ENCODE results near the gene SYT9.

GRCh38 chr11:7451520-7451919 lies 199.8 kb downstream of the SYT9 start:
- TF ChIP-seq, protein P1, sequence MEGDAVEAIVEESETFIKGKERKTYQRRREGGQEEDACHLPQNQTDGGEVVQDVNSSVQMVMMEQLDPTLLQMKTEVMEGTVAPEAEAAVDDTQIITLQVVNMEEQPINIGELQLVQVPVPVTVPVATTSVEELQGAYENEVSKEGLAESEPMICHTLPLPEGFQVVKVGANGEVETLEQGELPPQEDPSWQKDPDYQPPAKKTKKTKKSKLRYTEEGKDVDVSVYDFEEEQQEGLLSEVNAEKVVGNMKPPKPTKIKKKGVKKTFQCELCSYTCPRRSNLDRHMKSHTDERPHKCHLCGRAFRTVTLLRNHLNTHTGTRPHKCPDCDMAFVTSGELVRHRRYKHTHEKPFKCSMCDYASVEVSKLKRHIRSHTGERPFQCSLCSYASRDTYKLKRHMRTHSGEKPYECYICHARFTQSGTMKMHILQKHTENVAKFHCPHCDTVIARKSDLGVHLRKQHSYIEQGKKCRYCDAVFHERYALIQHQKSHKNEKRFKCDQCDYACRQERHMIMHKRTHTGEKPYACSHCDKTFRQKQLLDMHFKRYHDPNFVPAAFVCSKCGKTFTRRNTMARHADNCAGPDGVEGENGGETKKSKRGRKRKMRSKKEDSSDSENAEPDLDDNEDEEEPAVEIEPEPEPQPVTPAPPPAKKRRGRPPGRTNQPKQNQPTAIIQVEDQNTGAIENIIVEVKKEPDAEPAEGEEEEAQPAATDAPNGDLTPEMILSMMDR (IDR thresholded peaks at IDR 0.05 in 8 of 11, conservative IDR thresholded peaks at IDR 0.05 in 3 of 11) = no peak
- TF ChIP-seq POLR2A (IDR thresholded peaks at IDR 0.05) (no peak), POLR2AphosphoS5 (IDR thresholded peaks at IDR 0.05) (no peak)
